Panc1 (cell line): ENCODE results near the gene LTA4H.

Source experiments
- POLR2AphosphoS5 ChIP-seq: IDR thresholded peaks from 2 replicates; pipeline ENCODE4 v1.6.1; 2012; ENCODE audit warnings: mild to moderate bottlenecking, low read depth, low read length, moderate library complexity
- TF ChIP-seq, protein P1 (sequence below): fragments of 450-650 bp; IDR thresholded peaks from 2 replicates; pipeline ENCODE4 v1.5.1; 2017; ENCODE audit warnings: mild to moderate bottlenecking

DNA sequence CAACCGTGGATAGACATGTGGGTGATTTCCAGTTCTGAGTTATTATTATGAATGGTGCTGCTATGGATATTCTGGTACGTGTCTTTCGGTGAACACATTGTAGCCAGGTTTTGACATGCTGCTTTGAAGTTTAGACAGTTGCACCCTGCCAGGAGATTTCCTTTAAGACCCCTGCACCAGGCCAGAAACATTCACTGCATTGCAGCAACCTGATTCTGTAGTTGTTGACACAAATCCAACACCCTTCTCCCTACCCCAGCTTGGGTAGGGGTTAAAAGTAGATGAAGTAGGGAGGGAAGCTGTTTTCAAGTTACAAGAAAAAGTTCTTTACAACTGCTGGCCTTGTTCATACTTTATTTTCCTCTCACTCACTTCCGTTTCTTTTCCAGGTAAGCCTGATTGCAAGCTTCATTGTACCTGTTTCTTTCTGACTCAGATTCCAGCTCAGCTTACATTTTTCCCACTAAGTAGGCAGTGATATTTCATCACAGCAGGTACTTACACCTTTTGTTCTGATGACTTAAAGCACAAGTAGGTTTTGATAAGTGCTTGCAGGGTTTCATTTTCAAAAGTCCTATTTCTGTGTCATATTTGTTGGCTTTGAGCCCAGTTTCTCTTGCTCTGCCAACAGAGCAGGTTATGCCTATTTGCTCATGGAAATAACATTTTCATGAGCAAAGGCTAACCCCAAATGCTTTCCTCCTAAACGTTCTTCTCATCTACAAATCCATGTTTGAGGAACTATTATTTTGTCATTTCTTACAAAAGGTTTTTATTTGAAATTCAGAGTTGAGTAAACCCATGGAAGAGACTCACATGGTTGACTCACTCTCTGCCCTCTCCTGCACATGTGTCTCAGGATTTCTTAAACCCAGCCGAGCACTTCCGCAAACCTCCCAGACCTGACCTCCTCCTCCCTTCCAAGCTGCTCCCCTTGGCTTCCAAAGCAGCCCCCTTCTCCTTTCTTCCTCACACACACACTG, 12.1 kb upstream of the LTA4H start:
- TF ChIP-seq, protein P1, sequence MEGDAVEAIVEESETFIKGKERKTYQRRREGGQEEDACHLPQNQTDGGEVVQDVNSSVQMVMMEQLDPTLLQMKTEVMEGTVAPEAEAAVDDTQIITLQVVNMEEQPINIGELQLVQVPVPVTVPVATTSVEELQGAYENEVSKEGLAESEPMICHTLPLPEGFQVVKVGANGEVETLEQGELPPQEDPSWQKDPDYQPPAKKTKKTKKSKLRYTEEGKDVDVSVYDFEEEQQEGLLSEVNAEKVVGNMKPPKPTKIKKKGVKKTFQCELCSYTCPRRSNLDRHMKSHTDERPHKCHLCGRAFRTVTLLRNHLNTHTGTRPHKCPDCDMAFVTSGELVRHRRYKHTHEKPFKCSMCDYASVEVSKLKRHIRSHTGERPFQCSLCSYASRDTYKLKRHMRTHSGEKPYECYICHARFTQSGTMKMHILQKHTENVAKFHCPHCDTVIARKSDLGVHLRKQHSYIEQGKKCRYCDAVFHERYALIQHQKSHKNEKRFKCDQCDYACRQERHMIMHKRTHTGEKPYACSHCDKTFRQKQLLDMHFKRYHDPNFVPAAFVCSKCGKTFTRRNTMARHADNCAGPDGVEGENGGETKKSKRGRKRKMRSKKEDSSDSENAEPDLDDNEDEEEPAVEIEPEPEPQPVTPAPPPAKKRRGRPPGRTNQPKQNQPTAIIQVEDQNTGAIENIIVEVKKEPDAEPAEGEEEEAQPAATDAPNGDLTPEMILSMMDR, result no peak
- no peak for TF ChIP-seq POLR2AphosphoS5
